Posterior cingulate gyrus (tissue), 11 donors: ENCODE measurements around the gene BDKRB1.
A peak's percentile ranks its signal among the peaks of the same experiment; 100 is the strongest.
"Not testable (repeated sequence)": the region's sequence is repeated elsewhere in the genome, so short reads cannot be mapped to it uniquely, and the experiment has no call there.

Source experiments
- DNase-seq, 10 donors: peaks; one replicate each; pipeline versions ENCODE4 v3.0.0 to v3.0.0-alpha.2; 2020 to 2021; ENCODE audit warnings: mixed read lengths in 3 of 10
- intact Hi-C: fragments of 100-400 bp; cut with DNase I; formaldehyde crosslinking; loops from one replicate; pipeline ENCODE4 v1.15.1; 2023

The BDKRB1 gene

GRCh38 chr14:96231526-96232130 is 24.4 kb upstream of the BDKRB1 start:
- peak in 1 of 10 donors; percentile 38 for DNase-seq
- intact Hi-C loops: no loop called here

- DNase-seq: peak in 1 of 10 donors; percentile 34
- intact Hi-C loops: no loop called here
Observed at GRCh38 chr14:96232506-96232905, 23.5 kb upstream of the BDKRB1 start.

GRCh38 chr14:96233661-96234060 is 22.3 kb upstream of the BDKRB1 start:
- DNase-seq: no peak
- intact Hi-C loops: no loop called here

GRCh38 chr14:96235426-96235825 is 20.6 kb upstream of the BDKRB1 start:
- DNase-seq: peak in 1 of 10 donors; percentile 19
- intact Hi-C loops: no loop called here

- intact Hi-C loops: no loop called here
- DNase-seq: peak in 1 of 10 donors; percentile 38
Observed at GRCh38 chr14:96237641-96238040, 18.4 kb upstream of the BDKRB1 start.

- intact Hi-C loops: no loop called here
- peak in 1 of 10 donors; percentile 75 for DNase-seq
Observed at GRCh38 chr14:96238676-96239265, 17.2 kb upstream of the BDKRB1 start.

- peak in 1 of 10 donors; percentile 12 for DNase-seq
- intact Hi-C loops: no loop called here
Observed at GRCh38 chr14:96239711-96240141, 16.3 kb upstream of the BDKRB1 start.

GRCh38 chr14:96240641-96241040 is 15.4 kb upstream of the BDKRB1 start:
- intact Hi-C loops: no loop called here
- DNase-seq: peak in 1 of 10 donors; percentile 68

GRCh38 chr14:96242126-96242525 is 13.9 kb upstream of the BDKRB1 start:
- intact Hi-C loops: no loop called here
- peak in 1 of 10 donors; percentile 47 for DNase-seq

GRCh38 chr14:96243785-96244184 is 12.2 kb upstream of the BDKRB1 start:
- peak in 5 of 10 donors; percentile 14 to 55 (median 24) for DNase-seq
- intact Hi-C loops: no loop called here

- peak in 1 of 10 donors; percentile 4 for DNase-seq
- intact Hi-C loops: not testable (repeated sequence)
Observed at GRCh38 chr14:96245074-96245473, 10.9 kb upstream of the BDKRB1 start.

GRCh38 chr14:96245710-96246538 is 10.1 kb upstream of the BDKRB1 start:
- DNase-seq: peak in 2 of 10 donors; percentile 19 to 42
- intact Hi-C loops: no loop called here

GRCh38 chr14:96246539-96246847 is 9.5 kb upstream of the BDKRB1 start:
- intact Hi-C loops: no loop called here
- DNase-seq: no peak

GRCh38 chr14:96247031-96247430 is 9.0 kb upstream of the BDKRB1 start:
- intact Hi-C loops: no loop called here

GRCh38 chr14:96249029-96249428 is 7.0 kb upstream of the BDKRB1 start:
- intact Hi-C loops: no loop called here
- peak in 1 of 10 donors; percentile 65 for DNase-seq

More at GRCh38 chr14:96247031-96247430, 9.0 kb upstream of the BDKRB1 start:
- DNase-seq: no peak

GRCh38 chr14:96250485-96250884 is 5.5 kb upstream of the BDKRB1 start:
- intact Hi-C loops: no loop called here

GRCh38 chr14:96251656-96252155 is 4.3 kb upstream of the BDKRB1 start:
- no peak for DNase-seq
- intact Hi-C loops: no loop called here

More at GRCh38 chr14:96250485-96250884, 5.5 kb upstream of the BDKRB1 start:
- peak in 1 of 10 donors; percentile 3 for DNase-seq

GRCh38 chr14:96252323-96252998 is 3.5 kb upstream of the BDKRB1 start:
- peak in 1 of 10 donors; percentile 57 for DNase-seq
- intact Hi-C loops: no loop called here

GRCh38 chr14:96252999-96253539 is 2.9 kb upstream of the BDKRB1 start:
- intact Hi-C loops: no loop called here
- DNase-seq: peak in 1 of 10 donors; percentile 38

GRCh38 chr14:96254687-96255086 is 1.3 kb upstream of the BDKRB1 start:
- intact Hi-C loops: no loop called here
- DNase-seq: peak in 1 of 10 donors; percentile 16
